ENCODE data around the gene PDLIM5. TPM values are rescaled to one million over a fixed set of nuclear protein-coding genes. Genes with fewer than 3 reads are reported as not detected.

The PDLIM5 gene
- total and polyA plus RNA-seq, 2 of the 8 experiments (the other 6 are each of a cell fraction or from before 2014, with no cell fraction given), result 37.3 to 62.1 TPM

DNA sequence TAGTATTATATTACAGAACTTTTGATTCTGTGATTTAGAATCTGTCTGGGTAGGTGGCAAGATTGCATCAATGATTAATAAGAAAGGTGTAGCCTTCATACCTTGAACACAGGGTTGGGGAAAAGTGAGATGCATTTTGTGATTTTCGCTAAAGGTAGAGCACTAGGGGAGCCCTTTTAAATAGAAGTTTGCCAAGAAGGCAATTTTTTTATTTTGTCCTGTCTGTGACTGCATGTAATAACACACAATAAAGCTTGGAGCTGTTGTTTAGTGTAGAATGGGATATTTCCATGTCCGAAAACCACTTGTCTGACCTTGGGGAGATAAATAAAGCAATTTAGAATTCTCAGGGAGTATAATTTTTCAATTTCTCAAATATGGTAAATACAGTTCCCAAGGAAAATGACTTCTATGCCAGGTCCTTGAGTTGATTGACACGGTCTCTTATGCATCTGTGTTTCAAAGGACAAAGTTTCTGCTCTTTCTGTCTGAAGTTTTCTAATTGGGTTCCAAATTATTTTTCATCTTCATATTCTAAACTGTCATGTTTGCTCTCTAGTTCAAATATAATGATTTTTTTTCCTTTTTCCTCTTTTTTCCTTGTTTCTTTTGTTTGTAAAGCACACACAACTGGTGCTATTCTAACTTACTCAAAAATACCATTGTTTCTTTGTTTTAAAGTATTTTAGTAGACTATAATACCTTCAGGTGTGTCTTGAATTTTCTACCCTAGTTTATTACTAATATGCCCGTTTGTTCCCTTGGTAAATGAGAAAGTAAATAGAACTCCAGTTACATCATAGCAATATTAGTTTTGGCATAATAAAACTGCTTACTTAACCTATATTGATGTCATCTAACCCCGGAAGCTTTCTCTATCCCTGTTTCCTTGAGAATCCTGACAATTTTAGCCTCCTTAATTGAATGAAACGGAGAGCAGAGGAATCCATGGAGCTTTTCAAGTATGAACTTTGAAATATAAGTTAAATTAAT, 218.2 kb downstream of the PDLIM5 start (continued):
- TF ChIP-seq CHD7 (IDR thresholded peaks at IDR 0.05; ENCODE audit: insufficient replicate concordance, low read length) (no peak), SP1 (IDR thresholded peaks at IDR 0.05; ENCODE audit: low read depth, low read length) (no peak), JUN (IDR thresholded peaks at IDR 0.05; ENCODE audit: low read depth, low read length) (no peak), CEBPB (IDR thresholded peaks at IDR 0.05; ENCODE audit: low read depth, low read length) (no peak)

Measured in H1 (cell line).